Uterus (tissue), 4 donors: ENCODE data around the gene CXCR4. TPM values are rescaled to one million over a fixed set of nuclear protein-coding genes. Genes with fewer than 3 reads are reported as not detected.

Source experiments
- DNase-seq, 2 donors: peaks; one replicate each; pipeline ENCODE4 v3.0.0-alpha.2; 2019 to 2020
- H3K27ac ChIP-seq, 2 donors: fragments of 200-600 bp; sonication (generic); 1 replicate in 1 of 2; 2 replicates in 1 of 2; pipeline ENCODE4 v1.5.1; 2016 to 2018
- H3K27me3 ChIP-seq, 2 donors: fragments of 200-600 bp; sonication (generic); one replicate each; pipeline ENCODE4 v1.5.1; 2018 to 2019; ENCODE audit warnings: control low read depth in 1 of 2
- H3K36me3 ChIP-seq, 2 donors: fragments of 200-600 bp; sonication (generic); one replicate each; pipeline ENCODE4 v1.5.1; 2019; ENCODE audit warnings: control low read depth in 1 of 2
- H3K4me1 ChIP-seq, 2 donors: fragments of 200-600 bp; sonication (generic); one replicate each; pipeline ENCODE4 v1.5.1; 2018 to 2019; ENCODE audit warnings: control low read depth in 1 of 2
- H3K4me3 ChIP-seq, 2 donors: fragments of 200-600 bp; sonication (generic); 1 replicate in 1 of 2; 2 replicates in 1 of 2; pipeline ENCODE4 v1.5.1; 2018 to 2019; ENCODE audit warnings: mild to moderate bottlenecking in 1 of 2
- H3K9me3 ChIP-seq, 2 donors: fragments of 200-600 bp; sonication (generic); one replicate each; pipeline ENCODE4 v1.5.1; 2019; ENCODE audit warnings: control low read depth in 1 of 2
- POLR2A ChIP-seq, 2 donors: fragments of 450-650 bp; IDR thresholded peaks; one replicate each; pipeline ENCODE4 v1.6.1; 2016; ENCODE audit warnings: antibody characterized with exemption in 2 of 2, mild to moderate bottlenecking in 1 of 2, moderate library complexity in 1 of 2
- intact Hi-C: fragments of 100-400 bp; cut with DNase I; formaldehyde crosslinking; loops from one replicate; pipeline ENCODE4 v1.15.1; 2023; ENCODE audit warnings: low total_unique reads
- total RNA-seq, 4 donors: library from RNA; depleted of rRNA in 3 of 4; stranded (reverse); fragments of >200 nt in 3 of 4; gene quantifications; one replicate each; pipeline versions ENCODE4 v1.1.0 to v1.2.4, GENCODE V29; 2014 to 2023
- TF ChIP-seq, protein P1 (sequence below), 4 experiments: fragments of 200-600 bp in 2 of 4; fragments of 450-650 bp in 2 of 4; sonication (generic) in 2 of 4; IDR thresholded peaks; one replicate each; pipeline ENCODE4 v1.5.1; 2016 to 2019; ENCODE audit warnings: antibody characterized with exemption in 4 of 4, mild to moderate bottlenecking in 2 of 4, moderate library complexity in 1 of 4
- donor health status: DM: yes; HTN: yes; CAD: no.

Gene CXCR4
- total RNA-seq, 4 donors from 2014 or later, result 2.6 to 39.5 (median 19.7) TPM

DNA sequence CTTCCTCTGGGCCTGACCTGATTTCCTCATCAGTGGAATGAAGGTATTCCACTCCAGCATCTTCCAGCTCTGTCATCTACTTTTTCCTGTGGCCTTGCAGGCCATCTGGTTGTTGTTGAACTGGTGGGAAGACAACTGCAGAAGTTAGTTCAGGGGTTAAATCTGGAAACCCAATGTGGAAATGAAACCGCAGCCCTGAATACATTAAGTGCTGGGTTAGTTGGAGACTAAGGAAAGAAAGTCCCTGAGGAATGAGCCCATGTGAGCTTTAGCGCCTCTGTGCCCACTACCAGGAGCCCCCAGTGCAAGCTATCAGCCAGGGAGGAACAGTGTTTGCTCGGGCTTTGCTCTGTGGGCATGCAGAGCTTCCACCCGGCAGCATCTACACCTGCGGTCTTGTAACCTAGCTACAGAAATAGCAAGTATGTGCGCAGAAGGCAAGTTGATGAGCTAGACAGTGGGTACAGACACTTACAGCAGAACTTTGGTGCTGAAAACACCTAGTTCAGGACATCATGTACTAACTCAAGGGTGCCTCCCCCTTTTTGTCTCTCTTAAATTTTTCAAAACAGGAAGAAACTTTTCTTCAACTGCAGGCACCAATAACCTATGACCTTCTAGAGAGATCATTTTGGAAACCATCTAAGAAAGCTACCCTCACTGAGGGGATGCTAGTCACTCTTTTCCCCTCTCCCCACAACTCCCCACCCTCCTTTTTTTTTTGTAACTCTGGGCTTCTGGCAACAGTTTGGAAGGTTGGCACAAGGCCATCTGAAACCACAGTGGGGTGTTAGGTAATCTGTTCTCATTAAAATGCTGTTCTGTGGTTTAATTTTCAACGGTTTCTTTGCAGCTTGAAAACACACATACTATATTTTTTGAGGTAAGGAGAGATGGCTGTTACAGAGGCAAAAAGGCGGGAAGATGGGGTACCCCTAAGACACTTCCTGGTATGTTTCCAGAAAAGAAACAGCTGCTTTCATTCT lies 18.3 kb upstream of the CXCR4 start:
- intact Hi-C loops, result no loop called here

DNA sequence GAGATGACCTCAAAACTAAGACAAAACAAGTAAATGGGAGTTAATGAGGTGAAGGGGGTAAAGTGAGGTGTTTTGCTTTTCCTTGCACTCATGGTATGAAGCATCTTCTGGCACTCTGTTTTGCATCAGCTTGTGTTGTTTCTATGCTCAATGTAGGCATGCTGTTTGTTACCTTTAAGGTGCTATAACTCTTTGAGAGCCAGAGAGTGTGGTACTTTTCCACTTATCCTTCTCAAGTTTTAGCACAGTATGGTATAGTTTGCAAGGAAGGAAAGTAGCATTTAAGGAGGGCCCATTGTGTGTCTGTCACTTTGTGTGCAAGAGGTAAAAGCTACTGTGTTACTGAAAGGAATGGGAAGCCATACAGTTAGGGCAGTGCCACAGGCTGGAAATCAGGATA lies 17.5 kb upstream of the CXCR4 start:
- Histone ChIP-seq H3K4me1 (no peaks in the 10 kb centered on the region), H3K27ac (no peak overlapping the region), H3K4me3 (no peak overlapping the region), H3K36me3 (no peaks in the 10 kb centered on the region), H3K27me3 (no peaks in the 10 kb centered on the region), H3K9me3 (no peaks in the 10 kb centered on the region)
- no peak for DNase-seq
- TF ChIP-seq, protein P1, sequence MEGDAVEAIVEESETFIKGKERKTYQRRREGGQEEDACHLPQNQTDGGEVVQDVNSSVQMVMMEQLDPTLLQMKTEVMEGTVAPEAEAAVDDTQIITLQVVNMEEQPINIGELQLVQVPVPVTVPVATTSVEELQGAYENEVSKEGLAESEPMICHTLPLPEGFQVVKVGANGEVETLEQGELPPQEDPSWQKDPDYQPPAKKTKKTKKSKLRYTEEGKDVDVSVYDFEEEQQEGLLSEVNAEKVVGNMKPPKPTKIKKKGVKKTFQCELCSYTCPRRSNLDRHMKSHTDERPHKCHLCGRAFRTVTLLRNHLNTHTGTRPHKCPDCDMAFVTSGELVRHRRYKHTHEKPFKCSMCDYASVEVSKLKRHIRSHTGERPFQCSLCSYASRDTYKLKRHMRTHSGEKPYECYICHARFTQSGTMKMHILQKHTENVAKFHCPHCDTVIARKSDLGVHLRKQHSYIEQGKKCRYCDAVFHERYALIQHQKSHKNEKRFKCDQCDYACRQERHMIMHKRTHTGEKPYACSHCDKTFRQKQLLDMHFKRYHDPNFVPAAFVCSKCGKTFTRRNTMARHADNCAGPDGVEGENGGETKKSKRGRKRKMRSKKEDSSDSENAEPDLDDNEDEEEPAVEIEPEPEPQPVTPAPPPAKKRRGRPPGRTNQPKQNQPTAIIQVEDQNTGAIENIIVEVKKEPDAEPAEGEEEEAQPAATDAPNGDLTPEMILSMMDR (IDR thresholded peaks at IDR 0.05), result no peak
- TF ChIP-seq POLR2A (IDR thresholded peaks at IDR 0.05), result no peak
- intact Hi-C loops, result no loop called here

More for the DNA sequence above, 18.3 kb upstream of the CXCR4 start:
- Histone ChIP-seq H3K27me3 (no peaks in the 10 kb centered on the region), H3K9me3 (no peaks in the 10 kb centered on the region), H3K4me1 (no peaks in the 10 kb centered on the region), H3K27ac (no peak overlapping the region), H3K4me3 (no peak overlapping the region), H3K36me3 (no peaks in the 10 kb centered on the region)
- TF ChIP-seq, protein P1 (IDR thresholded peaks at IDR 0.05), result no peak
- TF ChIP-seq POLR2A (IDR thresholded peaks at IDR 0.05), result no peak
- DNase-seq, result no peak

DNA sequence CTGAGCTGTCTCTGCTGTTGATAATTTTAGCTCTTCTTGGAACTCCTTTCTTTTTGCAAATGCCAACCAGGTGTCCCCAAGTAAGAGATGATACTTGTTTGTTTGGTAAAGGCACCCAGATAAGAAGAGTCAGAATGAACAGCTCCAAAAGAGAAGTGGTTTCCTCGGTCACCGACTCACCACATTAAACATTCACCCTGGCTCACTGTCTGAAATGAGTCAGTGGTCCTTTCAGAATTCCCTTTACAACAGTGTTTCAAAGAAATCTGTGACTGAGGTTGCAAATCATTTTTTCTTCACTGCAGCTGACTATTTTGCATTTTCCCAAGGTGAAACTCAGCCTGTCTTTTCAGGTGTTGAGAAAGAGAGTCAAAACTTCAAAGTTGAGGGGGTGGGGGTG lies 16.2 kb upstream of the CXCR4 start:
- Histone ChIP-seq H3K4me1 (no peaks in the 10 kb centered on the region), H3K27ac (no peak overlapping the region), H3K9me3 (no peaks in the 10 kb centered on the region), H3K4me3 (no peak overlapping the region), H3K27me3 (no peaks in the 10 kb centered on the region), H3K36me3 (no peaks in the 10 kb centered on the region)
- intact Hi-C loops, result no loop called here
- TF ChIP-seq, protein P1 (IDR thresholded peaks at IDR 0.05), result no peak
- no peak for TF ChIP-seq POLR2A (IDR thresholded peaks at IDR 0.05)
- no peak for DNase-seq

DNA sequence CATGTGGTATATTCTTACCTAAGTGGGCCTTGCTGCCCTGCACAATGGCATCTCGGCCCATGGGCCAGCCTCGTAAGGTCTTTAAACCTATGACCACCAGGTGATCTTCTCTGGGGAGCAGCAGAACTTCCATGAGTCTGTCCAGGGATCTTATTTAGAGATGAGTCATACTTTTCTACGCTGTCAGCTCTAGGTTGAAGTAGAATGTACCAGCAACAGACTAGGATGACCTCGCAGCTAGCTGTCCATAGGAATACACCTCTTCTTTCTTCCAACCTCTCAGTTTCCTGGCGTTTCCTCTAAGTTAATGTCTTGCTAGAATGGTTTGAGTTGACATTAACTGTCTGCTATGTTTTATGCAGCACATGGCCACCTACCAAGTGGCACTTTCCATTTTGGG lies 15.6 kb upstream of the CXCR4 start:
- no peak for TF ChIP-seq POLR2A (IDR thresholded peaks at IDR 0.05)
- TF ChIP-seq, protein P1 (IDR thresholded peaks at IDR 0.05), result no peak
- intact Hi-C loops, result no loop called here
- Histone ChIP-seq H3K27me3 (no peaks in the 10 kb centered on the region), H3K4me3 (no peak overlapping the region), H3K9me3 (no peaks in the 10 kb centered on the region), H3K4me1 (no peaks in the 10 kb centered on the region), H3K27ac (no peak overlapping the region), H3K36me3 (no peaks in the 10 kb centered on the region)
- no peak for DNase-seq

DNA sequence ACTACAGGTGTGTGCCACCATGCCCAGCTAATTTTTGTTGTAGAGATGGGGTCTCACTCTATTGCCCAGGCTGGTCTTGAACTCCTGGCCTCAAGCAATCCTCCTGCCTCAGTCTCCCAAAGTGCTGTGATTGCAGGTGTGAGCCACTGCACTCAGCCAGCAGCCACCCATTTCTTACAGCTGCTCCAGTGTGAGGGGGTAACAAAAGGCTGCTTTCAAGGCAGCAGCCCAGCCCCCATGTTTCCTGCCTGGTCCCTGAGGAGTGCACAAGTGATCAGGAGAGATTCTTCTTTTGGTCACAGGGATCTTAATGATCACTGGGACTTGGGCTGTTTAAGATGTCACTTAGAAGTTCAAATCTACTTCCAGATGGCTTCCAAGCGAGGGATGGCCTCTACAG lies 15.2 kb upstream of the CXCR4 start:
- intact Hi-C loops, result no loop called here
- no peak for DNase-seq
- no peak for TF ChIP-seq POLR2A (IDR thresholded peaks at IDR 0.05)
- TF ChIP-seq, protein P1 (IDR thresholded peaks at IDR 0.05), result no peak
- Histone ChIP-seq H3K9me3 (no peaks in the 10 kb centered on the region), H3K4me3 (no peak overlapping the region), H3K36me3 (no peaks in the 10 kb centered on the region), H3K27me3 (no peaks in the 10 kb centered on the region), H3K4me1 (no peaks in the 10 kb centered on the region), H3K27ac (no peak overlapping the region)
